SK-N-MC (cell line): ENCODE results near the gene TPRG1L.

Experiments
- DNase-seq: peaks from one replicate; pipeline ENCODE4 v3.0.0-alpha.2; 2011; ENCODE audit warnings: low read depth, low spot score
- H3K27ac ChIP-seq: fragments of 200-600 bp; sonication (generic); 2 replicates; pipeline ENCODE4 v1.5.1; 2016; ENCODE audit warnings: mixed run types
- H3K36me3 ChIP-seq: fragments of 200-600 bp; sonication (generic); 2 replicates; pipeline ENCODE4 v1.6.1; 2017; ENCODE audit warnings: antibody characterized with exemption, low read length, mixed read lengths; ENCODE audit not compliant: insufficient read depth
- H3K4me3 ChIP-seq: fragments of 200-600 bp; sonication (generic); 2 replicates; pipeline ENCODE4 v1.5.1; 2016
- H3K9ac ChIP-seq: fragments of 200-600 bp; sonication (generic); 2 replicates; pipeline ENCODE4 v1.8.0; 2017; ENCODE audit warnings: mixed run types, mixed read lengths; ENCODE audit not compliant: insufficient read length
- H3K9me3 ChIP-seq: fragments of 200-600 bp; sonication (generic); 2 replicates; pipeline ENCODE4 v1.6.1; 2017; ENCODE audit warnings: low read depth, mild to moderate bottlenecking, antibody characterized with exemption, low read length, moderate library complexity, mixed read lengths
- EZH2 ChIP-seq: fragments of 200-600 bp; sonication (generic); IDR thresholded peaks from one replicate; pipeline ENCODE4 v1.6.1; 2017; ENCODE audit warnings: antibody characterized with exemption
- FOXP2 ChIP-seq: optimal IDR thresholded peaks from 2 replicates; pipeline ENCODE3; 2011; ENCODE audit warnings: mild to moderate bottlenecking, moderate library complexity; ENCODE audit not compliant: insufficient read depth; ENCODE audit errors: extremely low read length, control extremely low read depth
- POLR2AphosphoS5 ChIP-seq: IDR thresholded peaks from 2 replicates; pipeline ENCODE4 v1.6.1; 2012; ENCODE audit warnings: mild to moderate bottlenecking, low read depth, low read length, borderline replicate concordance

TPRG1L gene

GRCh38 chr1:3590139-3590763 lies 34.6 kb upstream of the TPRG1L start:
- H3K36me3 ChIP-seq, result no peaks in the 10 kb centered on the region
- DNase-seq, result no peak
- TF ChIP-seq EZH2, result no peak
- TF ChIP-seq FOXP2, result no peak
- no peak for TF ChIP-seq POLR2AphosphoS5
- H3K9ac ChIP-seq, result no peak overlapping the region
- H3K27ac ChIP-seq, result no peak overlapping the region
- H3K9me3 ChIP-seq, result no peaks in the 10 kb centered on the region
- no peak overlapping the region for H3K4me3 ChIP-seq

GRCh38 chr1:3590951-3591865 lies 33.6 kb upstream of the TPRG1L start:
- H3K4me3 ChIP-seq, result no peak overlapping the region
- no peaks in the 10 kb centered on the region for H3K9me3 ChIP-seq
- DNase-seq, result no peak
- H3K27ac ChIP-seq, result no peak overlapping the region
- H3K36me3 ChIP-seq, result no peaks in the 10 kb centered on the region
- TF ChIP-seq EZH2, result no peak
- TF ChIP-seq POLR2AphosphoS5, result no peak
- no peak for TF ChIP-seq FOXP2
- H3K9ac ChIP-seq, result no peak overlapping the region

- DNase-seq, result no peak
- H3K9me3 ChIP-seq, result no peaks in the 10 kb centered on the region
- no peak overlapping the region for H3K4me3 ChIP-seq
- no peak overlapping the region for H3K27ac ChIP-seq
- H3K9ac ChIP-seq, result no peak overlapping the region
- TF ChIP-seq EZH2 (no peak), FOXP2 (no peak), POLR2AphosphoS5 (no peak)
- H3K36me3 ChIP-seq, result no peaks in the 10 kb centered on the region
Measured at GRCh38 chr1:3593334-3593733, 31.5 kb upstream of the TPRG1L start.

- no peak for DNase-seq
- Histone ChIP-seq H3K4me3 (no peak overlapping the region), H3K27ac (no peak overlapping the region), H3K9me3 (no peaks in the 10 kb centered on the region), H3K9ac (no peak overlapping the region), H3K36me3 (no peaks in the 10 kb centered on the region)
- TF ChIP-seq EZH2 (no peak), POLR2AphosphoS5 (no peak), FOXP2 (no peak)
Measured at GRCh38 chr1:3593745-3594144, 31.1 kb upstream of the TPRG1L start.

GRCh38 chr1:3594706-3595377 lies 30.0 kb upstream of the TPRG1L start:
- H3K4me3 ChIP-seq, result no peak overlapping the region
- H3K9ac ChIP-seq, result no peak overlapping the region
- H3K27ac ChIP-seq, result no peak overlapping the region
- TF ChIP-seq EZH2, result no peak
- no peaks in the 10 kb centered on the region for H3K9me3 ChIP-seq
- H3K36me3 ChIP-seq, result no peaks in the 10 kb centered on the region
- no peak for DNase-seq

- H3K9me3 ChIP-seq, result no peaks in the 10 kb centered on the region
- no peak overlapping the region for H3K9ac ChIP-seq
- DNase-seq, result no peak
- TF ChIP-seq EZH2, result no peak
- TF ChIP-seq POLR2AphosphoS5, result no peak
- TF ChIP-seq FOXP2, result no peak
- H3K36me3 ChIP-seq, result no peaks in the 10 kb centered on the region
- H3K4me3 ChIP-seq, result no peak overlapping the region
- H3K27ac ChIP-seq, result no peak overlapping the region
Measured at GRCh38 chr1:3595949-3596348, 28.9 kb upstream of the TPRG1L start.

DNA sequence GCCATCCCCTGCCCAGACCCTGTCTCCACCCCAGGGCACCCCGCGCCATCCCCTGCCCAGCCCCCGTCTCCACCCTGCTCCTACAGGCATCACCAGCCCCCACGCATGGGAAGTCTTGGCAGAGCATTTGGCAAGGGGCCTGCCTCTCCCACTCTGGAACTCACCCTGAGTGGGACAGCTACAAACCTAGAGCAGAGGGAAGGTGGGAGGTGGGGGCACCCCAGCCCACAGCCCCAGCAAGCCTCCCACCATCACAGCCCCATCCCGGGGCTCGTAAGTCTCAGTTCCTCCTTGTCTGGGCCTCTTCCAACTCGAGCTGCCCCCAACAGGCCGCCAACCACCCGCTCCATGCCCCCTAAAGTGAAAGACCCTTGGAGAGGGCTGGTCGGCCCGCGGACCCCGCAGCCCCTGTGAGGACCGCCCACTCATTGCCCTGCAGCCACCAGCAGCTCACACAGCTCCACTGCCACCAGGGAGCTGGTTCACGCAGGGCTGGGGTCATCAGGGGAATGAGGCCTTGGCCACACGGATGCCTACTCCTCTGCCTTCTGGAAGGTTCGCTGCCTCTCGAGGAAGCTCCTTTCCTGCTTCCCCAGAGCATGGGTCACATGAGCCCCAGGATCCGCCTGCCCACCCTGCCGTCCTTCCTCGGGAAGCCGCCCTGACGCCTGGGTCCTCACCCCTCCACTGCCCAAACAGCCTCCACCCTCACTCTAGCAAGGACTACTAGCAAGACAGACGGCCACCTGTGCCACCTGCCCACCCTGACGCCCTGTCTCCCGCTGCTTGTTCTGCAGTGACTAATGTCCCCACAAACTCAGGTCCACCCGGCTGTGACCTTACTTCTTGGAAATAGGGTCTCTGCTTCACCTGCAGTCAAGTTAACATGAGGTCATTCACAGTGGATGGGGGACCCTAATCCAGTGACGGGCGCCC lies 27.9 kb upstream of the TPRG1L start:
- DNase-seq, result no peak
- no peaks in the 10 kb centered on the region for H3K36me3 ChIP-seq
- TF ChIP-seq FOXP2 (no peak), POLR2AphosphoS5 (no peak), EZH2 (no peak)
- H3K9ac ChIP-seq, result no peak overlapping the region
- H3K27ac ChIP-seq, result no peak overlapping the region
- no peak overlapping the region for H3K4me3 ChIP-seq
- no peaks in the 10 kb centered on the region for H3K9me3 ChIP-seq
